Activated CD4-positive, alpha-beta T cell treated with anti-CD3 and anti-CD28 coated beads, Interleukin-2, amount 10 ng/mL, durations not matched to agents 7 days and 5 days (primary cell): ENCODE data around the gene ASF1B. TPM values are rescaled to one million over a fixed set of nuclear protein-coding genes. Genes with fewer than 3 reads are reported as not detected.

Experiments
- CTCF ChIA-PET: fragments of 350-600 bp; sonication (Branson Sonifier 250); formaldehyde crosslinking; loops from one replicate; lab custom pipeline; 2021; ENCODE audit warnings: antibody characterized with exemption; lab: Charles Lee
- POLR2A ChIA-PET: fragments of 350-600 bp; sonication (Branson Sonifier 250); formaldehyde crosslinking; loops from one replicate; lab custom pipeline; 2021; ENCODE audit warnings: antibody characterized with exemption; lab: Charles Lee
- DNase-seq: peaks from one replicate; pipeline ENCODE4 v3.0.0-alpha.2; 2020
- H3K27ac Mint-ChIP-seq: one replicate; pipeline ENCODE4 v1.8.0; 2021; ENCODE audit warnings: mild to moderate bottlenecking, moderate library complexity, mixed read lengths
- H3K27me3 Mint-ChIP-seq: one replicate; pipeline ENCODE4 v1.8.0; 2021; ENCODE audit warnings: mixed read lengths
- H3K36me3 Mint-ChIP-seq: one replicate; pipeline ENCODE4 v1.8.0; 2021; ENCODE audit warnings: low read depth, mixed read lengths
- H3K4me1 Mint-ChIP-seq: one replicate; pipeline ENCODE4 v1.8.0; 2021; ENCODE audit warnings: mixed read lengths
- H3K4me3 Mint-ChIP-seq: one replicate; pipeline ENCODE4 v1.8.0; 2021; ENCODE audit warnings: mild to moderate bottlenecking, moderate library complexity, mixed read lengths
- H3K9me3 Mint-ChIP-seq: one replicate; pipeline ENCODE4 v1.8.0; 2021; ENCODE audit warnings: mixed read lengths
- total RNA-seq, 2 experiments: library from RNA; stranded (reverse); gene quantifications; one replicate each; pipeline ENCODE4 v1.2.3, GENCODE V29; 2021

ASF1B gene
- total RNA-seq, 2 experiments from 2014 or later, result 119 to 131 TPM

DNA sequence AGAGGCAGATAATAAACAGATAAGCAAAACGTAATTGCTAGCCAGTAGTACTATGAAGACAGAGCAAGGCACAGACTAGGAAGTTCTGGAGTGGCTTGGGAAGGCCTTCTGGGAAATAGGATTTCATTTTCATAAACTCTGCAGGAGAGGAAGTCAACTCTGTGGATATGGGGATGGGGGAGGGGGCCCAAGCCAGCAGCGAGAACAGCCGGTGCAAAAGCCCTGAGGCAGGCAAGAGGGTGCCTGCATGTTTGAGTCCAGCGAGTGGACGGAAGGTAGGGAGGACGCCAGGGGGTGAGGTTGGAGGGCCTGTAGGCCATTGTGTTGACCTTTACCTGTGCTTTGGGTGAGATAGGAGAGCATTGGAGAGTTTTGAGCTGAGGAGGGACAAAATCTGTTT, 9.0 kb upstream of the ASF1B start:
- DNase-seq, result no peak
- Mint-ChIP-seq H3K27me3 (no peaks in the 10 kb centered on the region), H3K9me3 (no peaks in the 10 kb centered on the region), H3K36me3 (peaks cover 4% of the 10 kb centered on the region), H3K4me1 (peaks cover 56% of the 10 kb centered on the region), H3K4me3 (no peak overlapping the region), H3K27ac (peak overlapping the region; percentile 7)
- ChIA-PET POLR2A (no interaction called here), CTCF (interaction anchor here (0.7 to 2.2 kb wide), 4 partner anchors 9 to 340 kb away, joined by 3 to 14 read pairs (median 6); partner anchors contain the start of gene ASF1B)

DNA sequence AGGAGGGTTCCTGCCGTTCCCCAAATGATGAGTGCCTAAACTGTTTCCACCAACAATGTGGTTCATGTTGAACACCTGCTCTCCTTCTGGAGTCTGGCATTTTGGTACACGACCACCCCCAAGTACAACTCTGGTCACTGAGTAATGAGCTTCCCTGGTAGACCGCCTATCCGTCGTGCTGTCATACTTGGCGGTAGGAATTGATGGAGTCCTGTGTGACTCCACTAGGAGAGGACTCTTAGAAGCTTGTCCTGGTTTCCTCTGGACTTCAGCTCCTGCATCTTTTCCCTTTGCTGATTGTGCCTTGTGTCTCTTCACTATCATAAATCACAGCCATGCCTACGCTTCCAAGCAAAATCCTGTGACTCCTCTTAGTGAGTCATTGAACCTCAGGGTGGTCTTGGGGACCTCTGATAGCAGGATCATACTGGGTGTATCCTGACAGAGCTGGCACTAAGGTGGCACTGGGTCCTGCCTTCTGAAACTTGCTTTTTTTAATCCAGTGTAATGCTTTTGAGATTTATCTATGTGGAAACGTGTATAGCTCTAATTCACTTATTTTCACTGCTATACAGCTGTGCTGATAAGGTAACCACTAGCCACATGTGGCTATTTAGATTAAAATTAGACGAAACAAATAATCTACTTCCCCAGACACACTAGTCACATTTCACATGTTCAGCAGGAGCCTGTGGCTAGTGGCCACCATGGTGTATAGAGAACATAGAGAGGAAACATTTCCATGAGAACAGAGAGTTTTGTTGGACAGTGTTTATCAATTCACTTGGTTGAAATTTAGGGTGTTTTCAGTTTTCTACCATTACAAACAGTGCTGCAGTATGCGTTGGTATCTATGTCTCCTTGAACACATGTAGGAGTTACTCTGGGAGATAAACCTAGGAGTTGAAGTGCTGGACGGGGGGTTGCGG, 6.1 kb upstream of the ASF1B start:
- Mint-ChIP-seq H3K4me1 (peaks cover 43% of the 10 kb centered on the region), H3K36me3 (peaks cover 6% of the 10 kb centered on the region), H3K27me3 (no peaks in the 10 kb centered on the region), H3K27ac (no peak overlapping the region), H3K4me3 (no peak overlapping the region), H3K9me3 (no peaks in the 10 kb centered on the region)
- ChIA-PET CTCF (no interaction called here), POLR2A (no interaction called here)
- DNase-seq, result no peak

DNA sequence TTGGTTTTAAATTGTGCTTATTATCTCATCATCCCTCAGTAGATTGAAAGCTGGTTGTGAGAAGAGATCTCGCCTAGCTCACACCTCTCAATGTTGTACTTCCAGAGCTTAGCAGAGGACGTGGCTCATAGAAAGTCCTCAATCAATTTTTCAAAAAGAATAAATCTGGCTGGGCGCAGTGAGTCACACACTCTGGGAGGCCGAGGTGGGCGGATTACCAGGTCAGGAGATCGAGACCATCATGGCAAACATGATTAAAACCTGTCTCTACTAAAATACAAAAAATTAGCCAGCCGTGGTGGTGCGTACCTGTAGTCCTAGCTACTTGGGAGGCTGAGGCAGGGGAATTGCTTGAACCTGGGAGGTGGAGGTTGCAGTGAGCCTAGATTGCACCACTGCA, 4.7 kb upstream of the ASF1B start:
- CTCF ChIA-PET, result interaction anchor here (1.2 kb wide), 1 partner anchor 11 kb away, joined by 4 read pairs; no protein-coding TSS in a partner anchor
- no peaks in the 10 kb centered on the region for H3K27me3 Mint-ChIP-seq
- peaks cover 6% of the 10 kb centered on the region for H3K36me3 Mint-ChIP-seq
- no peak overlapping the region for H3K4me3 Mint-ChIP-seq
- DNase-seq, result no peak
- H3K4me1 Mint-ChIP-seq, result peaks cover 37% of the 10 kb centered on the region
- H3K9me3 Mint-ChIP-seq, result no peaks in the 10 kb centered on the region
- POLR2A ChIA-PET, result no interaction called here
- no peak overlapping the region for H3K27ac Mint-ChIP-seq

DNA sequence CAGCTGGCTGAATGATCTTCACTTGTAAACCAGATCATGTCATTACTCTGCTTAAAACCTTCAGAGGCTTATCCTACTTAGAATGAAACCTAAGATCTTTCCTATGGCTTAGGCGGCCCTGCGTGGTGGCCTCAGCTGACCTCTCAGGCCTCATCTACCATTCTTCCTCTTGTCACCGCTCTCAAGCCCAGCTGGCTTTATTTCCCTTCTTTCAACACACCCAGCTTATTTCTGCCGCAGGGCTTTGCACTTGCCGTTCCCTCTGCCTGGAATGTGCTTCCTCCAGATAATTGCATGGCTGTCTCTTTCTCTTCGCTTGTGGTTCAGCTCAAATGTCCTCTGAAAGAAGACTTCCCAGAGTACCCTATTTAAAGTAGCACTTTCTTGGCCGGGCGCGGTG, 3.6 kb upstream of the ASF1B start:
- Mint-ChIP-seq H3K4me3 (no peak overlapping the region), H3K27ac (no peak overlapping the region), H3K27me3 (no peaks in the 10 kb centered on the region), H3K36me3 (peaks cover 13% of the 10 kb centered on the region), H3K9me3 (no peaks in the 10 kb centered on the region), H3K4me1 (peaks cover 36% of the 10 kb centered on the region)
- ChIA-PET CTCF (interaction anchor here (0.6 to 1.8 kb wide), 5 partner anchors 8 to 866 kb away, joined by 3 to 6 read pairs (median 4); no protein-coding TSS in a partner anchor), POLR2A (no interaction called here)
- no peak for DNase-seq

DNA sequence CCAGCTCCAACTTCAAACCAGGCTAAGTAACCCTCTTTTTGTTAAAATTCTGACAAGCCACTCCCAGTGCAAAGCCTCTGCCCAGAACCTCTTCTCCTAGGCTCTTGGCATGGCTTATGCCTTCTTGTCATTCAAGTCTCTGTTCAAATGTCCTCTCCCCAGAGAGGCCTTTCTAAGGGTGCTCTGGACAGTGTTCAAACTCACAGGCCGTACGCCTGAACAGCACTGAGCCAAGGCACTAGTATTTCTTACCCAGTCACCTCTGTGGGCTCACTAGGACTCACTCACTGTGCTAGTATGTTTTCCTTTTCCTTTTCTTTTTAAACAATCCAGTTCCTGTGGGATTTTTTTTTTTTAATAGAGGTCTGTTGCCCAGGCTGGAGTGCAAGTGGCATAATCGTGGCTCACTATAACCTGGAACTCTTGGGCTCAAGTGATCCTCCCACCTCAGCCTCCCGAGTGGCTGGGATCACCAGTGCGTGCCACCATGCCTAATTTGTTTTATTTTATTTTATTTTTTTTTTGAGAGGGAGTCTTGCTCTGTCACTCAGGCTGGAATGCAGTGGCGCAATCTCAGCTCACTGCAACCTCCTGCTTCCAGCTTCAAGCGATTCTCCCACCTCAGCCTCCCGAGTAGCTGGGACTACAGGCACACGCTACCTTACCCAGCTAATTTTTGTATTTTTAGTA, 2.3 kb upstream of the ASF1B start:
- H3K4me1 Mint-ChIP-seq, result peaks cover 46% of the 10 kb centered on the region
- CTCF ChIA-PET, result interaction anchor here (0.6 to 1.8 kb wide), 5 partner anchors 9 to 466 kb away, joined by 3 to 6 read pairs (median 3); no protein-coding TSS in a partner anchor
- H3K27ac Mint-ChIP-seq, result peak overlapping the region; percentile 36

DNA sequence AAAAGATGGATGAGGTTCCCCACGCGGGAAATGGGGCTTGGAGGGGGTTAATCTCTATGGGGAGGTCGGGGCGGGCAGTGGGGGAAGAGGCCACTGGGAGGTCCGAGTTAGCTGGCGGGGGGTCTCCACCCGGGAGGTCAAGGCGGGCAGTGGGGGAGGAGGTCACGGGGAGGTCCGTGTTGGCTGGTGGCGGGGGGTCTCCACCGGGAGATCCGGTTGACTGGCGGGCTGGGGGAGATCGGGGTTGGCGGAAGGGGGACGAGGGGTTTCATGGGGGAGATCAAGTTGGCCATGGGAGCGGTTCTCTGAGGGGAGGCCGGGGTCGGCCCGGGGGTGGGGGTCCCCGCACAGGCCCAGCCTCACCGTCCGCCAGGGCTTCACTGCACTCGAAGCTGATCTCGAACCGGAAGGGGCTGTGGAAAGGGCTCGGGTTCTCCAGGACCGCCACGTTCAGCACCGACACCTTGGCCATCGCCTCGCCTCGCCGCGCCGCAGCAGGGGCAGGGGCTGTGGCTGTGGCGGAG, 342 bp downstream of the ASF1B start:
- DNase-seq, result no peak
- H3K4me1 Mint-ChIP-seq, result peaks cover 43% of the 10 kb centered on the region

More for the DNA sequence above, 2.3 kb upstream of the ASF1B start:
- no peaks in the 10 kb centered on the region for H3K27me3 Mint-ChIP-seq
- H3K9me3 Mint-ChIP-seq, result no peaks in the 10 kb centered on the region
- H3K4me3 Mint-ChIP-seq, result peak overlapping the region; percentile 44
- POLR2A ChIA-PET, result no interaction called here
- no peak for DNase-seq
- peaks cover 21% of the 10 kb centered on the region for H3K36me3 Mint-ChIP-seq

DNA sequence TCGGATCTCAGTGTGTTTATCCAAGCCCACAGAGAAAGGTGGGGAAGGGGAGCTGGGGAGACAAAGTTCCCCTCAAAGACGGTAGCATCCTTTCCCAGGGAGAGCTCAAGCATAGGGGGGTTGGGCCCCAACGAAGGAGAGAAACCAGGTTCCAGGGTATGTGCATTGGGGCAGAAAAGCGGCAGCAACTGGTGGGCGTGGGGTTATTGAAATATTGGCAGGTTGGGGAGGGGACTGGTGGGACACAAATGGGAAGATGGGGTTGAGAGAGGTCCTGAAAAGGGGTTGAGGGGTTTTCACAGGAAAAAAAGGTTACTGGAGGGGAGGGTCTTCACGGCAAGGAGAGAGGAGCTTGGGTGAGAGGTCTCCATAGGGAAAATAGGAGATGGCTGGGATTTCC, 1.0 kb downstream of the ASF1B start:
- H3K4me1 Mint-ChIP-seq, result peaks cover 41% of the 10 kb centered on the region
- H3K27me3 Mint-ChIP-seq, result no peaks in the 10 kb centered on the region
- H3K9me3 Mint-ChIP-seq, result no peaks in the 10 kb centered on the region
- ChIA-PET POLR2A (no interaction called here), CTCF (interaction anchor here (1.0 to 3.1 kb wide), 9 partner anchors 10 to 378 kb away, joined by 3 to 27 read pairs (median 6); partner anchors contain the start of genes MISP3 and PRKACA)
- H3K4me3 Mint-ChIP-seq, result peak overlapping the region; percentile 81
- no peak for DNase-seq
- peaks cover 36% of the 10 kb centered on the region for H3K36me3 Mint-ChIP-seq
- peak overlapping the region; percentile 90 for H3K27ac Mint-ChIP-seq

More for the DNA sequence above, 342 bp downstream of the ASF1B start:
- H3K27ac Mint-ChIP-seq, result peak overlapping the region; percentile 93
- peak overlapping the region; percentile 81 for H3K4me3 Mint-ChIP-seq
- CTCF ChIA-PET, result interaction anchor here (0.6 to 3.1 kb wide), 78 partner anchors 9 to 523 kb away, joined by 3 to 27 read pairs (median 6); partner anchors contain the start of genes ADGRE5, MISP3 and PRKACA
- POLR2A ChIA-PET, result interaction anchor here (0.5 to 1.0 kb wide), 2 partner anchors 181 to 344 kb away, joined by 3 read pairs; no protein-coding TSS in a partner anchor
- H3K9me3 Mint-ChIP-seq, result no peaks in the 10 kb centered on the region
- peaks cover 36% of the 10 kb centered on the region for H3K36me3 Mint-ChIP-seq
- no peaks in the 10 kb centered on the region for H3K27me3 Mint-ChIP-seq

DNA sequence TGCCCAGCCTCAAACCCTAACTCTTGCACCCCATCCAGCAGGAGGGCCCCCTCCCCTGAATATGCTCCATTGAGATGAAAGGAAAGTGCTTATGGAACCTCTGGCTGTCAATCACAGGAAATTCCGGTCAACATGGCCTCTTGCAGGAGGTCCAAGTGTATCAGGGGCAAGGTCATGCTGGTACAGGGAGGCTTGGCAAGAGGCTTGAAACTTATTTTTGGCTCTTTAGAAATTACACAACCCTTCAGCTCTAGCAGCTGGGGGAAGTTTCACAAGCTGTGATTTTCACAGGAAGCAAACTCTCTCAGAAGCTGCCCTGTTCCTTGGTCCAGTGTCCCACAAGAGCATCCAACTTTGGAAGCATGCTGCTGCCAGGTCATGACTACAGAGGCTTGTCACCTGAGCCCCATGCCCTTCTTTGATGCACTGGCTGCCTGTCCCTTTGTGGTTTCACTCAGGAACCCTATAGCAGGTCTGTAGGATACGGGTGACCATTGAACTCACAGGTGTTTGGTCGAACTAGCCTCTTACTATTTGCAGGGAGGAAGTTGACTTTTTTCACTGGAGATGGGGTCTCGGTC, 8.4 kb downstream of the ASF1B start:
- Mint-ChIP-seq H3K27me3 (no peaks in the 10 kb centered on the region), H3K27ac (no peak overlapping the region), H3K4me1 (peaks cover 9% of the 10 kb centered on the region), H3K9me3 (no peaks in the 10 kb centered on the region), H3K4me3 (no peak overlapping the region), H3K36me3 (peaks cover 27% of the 10 kb centered on the region)
- no peak for DNase-seq
- CTCF ChIA-PET, result interaction anchor here (0.6 to 3.2 kb wide), 2 partner anchors 9 to 375 kb away, joined by 3 to 12 read pairs; partner anchors contain the start of gene ASF1B
- POLR2A ChIA-PET, result interaction anchor here (0.6 kb wide), 1 partner anchor 50 kb away, joined by 3 read pairs; no protein-coding TSS in a partner anchor

DNA sequence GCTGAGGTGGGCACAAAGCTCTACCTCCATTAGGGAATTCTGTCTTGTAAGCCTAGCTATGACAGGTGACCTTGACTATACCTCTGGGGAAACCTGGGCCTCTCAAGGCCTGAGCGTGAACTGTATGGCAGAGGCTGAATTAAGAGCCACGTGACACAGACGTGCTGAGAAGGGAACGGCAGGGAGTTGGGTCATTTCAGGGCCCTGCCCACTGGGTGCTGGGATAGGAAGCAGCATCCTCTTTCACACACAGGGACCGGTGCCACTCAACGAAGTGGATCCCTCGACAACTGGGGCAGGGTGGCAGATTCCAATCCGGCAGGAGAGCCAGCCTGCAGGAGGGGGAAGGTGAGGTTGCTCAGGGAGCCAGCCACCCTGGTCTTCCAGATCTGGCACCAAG, 9.2 kb downstream of the ASF1B start:
- Mint-ChIP-seq H3K27me3 (no peaks in the 10 kb centered on the region), H3K9me3 (no peaks in the 10 kb centered on the region), H3K4me3 (no peak overlapping the region), H3K27ac (peak overlapping the region; percentile 27), H3K36me3 (peaks cover 28% of the 10 kb centered on the region), H3K4me1 (peaks cover 9% of the 10 kb centered on the region)
- DNase-seq, result no peak
- POLR2A ChIA-PET, result interaction anchor here (0.7 kb wide), 1 partner anchor 10 kb away, joined by 3 read pairs; the partner anchor contains the start of gene PRKACA
- CTCF ChIA-PET, result interaction anchor here (3.2 kb wide), 1 partner anchor 10 kb away, joined by 12 read pairs; the partner anchor contains the start of gene ASF1B

DNA sequence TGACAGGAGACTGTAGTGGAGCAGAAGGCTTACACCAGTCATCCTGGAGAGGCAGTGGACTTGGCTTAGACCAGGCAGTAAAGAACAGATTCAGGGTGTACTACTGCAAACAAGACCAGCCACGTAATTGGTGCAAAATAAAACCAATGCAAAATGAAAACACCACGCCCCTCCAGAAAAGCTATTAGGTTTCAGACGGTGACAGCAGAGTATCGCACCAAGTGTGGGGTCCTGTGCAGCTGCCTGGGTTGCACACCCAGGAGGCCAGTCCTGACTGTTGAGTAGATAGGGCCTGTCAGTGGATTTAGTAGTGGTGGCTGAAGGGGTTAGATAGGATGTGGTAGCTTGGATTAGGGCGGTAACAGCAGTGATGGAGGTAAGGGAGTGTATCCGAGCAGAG, 13.5 kb downstream of the ASF1B start:
- ChIA-PET CTCF (interaction anchor here (0.6 to 2.1 kb wide), 5 partner anchors 10 to 119 kb away, joined by 3 to 20 read pairs (median 4); partner anchors contain the start of gene ASF1B), POLR2A (interaction anchor here (0.6 to 0.8 kb wide), 2 partner anchors 47 to 240 kb away, joined by 3 read pairs; no protein-coding TSS in a partner anchor)
- Mint-ChIP-seq H3K4me1 (peaks cover 16% of the 10 kb centered on the region), H3K9me3 (no peaks in the 10 kb centered on the region), H3K27ac (no peak overlapping the region), H3K4me3 (no peak overlapping the region), H3K27me3 (no peaks in the 10 kb centered on the region), H3K36me3 (peaks cover 30% of the 10 kb centered on the region)
- no peak for DNase-seq

DNA sequence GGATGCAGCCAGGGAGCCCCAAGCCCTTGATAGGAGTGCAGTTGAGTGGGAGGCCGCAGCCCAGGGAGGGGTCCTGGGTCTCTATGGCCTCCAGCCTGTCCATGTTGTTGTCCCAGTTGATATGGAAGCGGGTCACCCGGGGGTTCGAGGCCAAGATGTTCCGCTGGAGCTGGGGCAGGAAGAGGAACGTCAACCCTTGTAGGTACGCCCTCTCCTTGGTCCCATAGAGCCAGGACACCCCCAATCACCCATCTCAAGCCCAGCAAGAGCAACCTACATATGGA, 15.9 kb downstream of the ASF1B start:
- Mint-ChIP-seq H3K4me1 (peaks cover 30% of the 10 kb centered on the region), H3K27me3 (no peaks in the 10 kb centered on the region), H3K36me3 (peaks cover 25% of the 10 kb centered on the region), H3K27ac (no peak overlapping the region), H3K9me3 (no peaks in the 10 kb centered on the region), H3K4me3 (no peak overlapping the region)
- ChIA-PET CTCF (interaction anchor here (0.7 to 3.6 kb wide), 3 partner anchors 14 to 551 kb away, joined by 3 to 12 read pairs (median 3); partner anchors contain the start of gene ASF1B), POLR2A (no interaction called here)
- no peak for DNase-seq
